WTC11 (cell line): Measurements from ENCODE around the gene CTDP1. TPM values are rescaled to one million over a fixed set of nuclear protein-coding genes. Genes with fewer than 3 reads are reported as not detected.
"Not testable (repeated sequence)": the region's sequence is repeated elsewhere in the genome, so short reads cannot be mapped to it uniquely, and the experiment has no call there.

Source experiments
- ATAC-seq: fragments of 200-7000 bp; cut with Tn5 transposase; 2 replicates; pipeline ENCODE4 v1.10.0; 2021; ENCODE audit warnings: mild to moderate bottlenecking, moderate library complexity
- CTCF ChIA-PET: fragments of 300-600 bp; sonication (Branson Sonifier 250); formaldehyde crosslinking; loops from one replicate; lab custom pipeline; 2021; ENCODE audit warnings: antibody characterized with exemption; lab: Charles Lee
- POLR2A ChIA-PET: fragments of 350-600 bp; sonication (Branson Sonifier 250); formaldehyde crosslinking; loops from one replicate; lab custom pipeline; 2021; ENCODE audit warnings: antibody characterized with exemption; lab: Charles Lee
- DNase-seq: peaks from one replicate; pipeline ENCODE4 v3.0.0; 2021; ENCODE audit warnings: low spot score
- H3K27ac Mint-ChIP-seq: 2 replicates; pipeline ENCODE4 v1.8.0; 2021; ENCODE audit warnings: mixed read lengths
- H3K27me3 Mint-ChIP-seq: 2 replicates; pipeline ENCODE4 v1.8.0; 2021; ENCODE audit warnings: low read depth, mild to moderate bottlenecking, moderate library complexity, mixed read lengths
- H3K36me3 Mint-ChIP-seq: 2 replicates; pipeline ENCODE4 v1.8.0; 2021; ENCODE audit warnings: mixed read lengths
- H3K4me1 Mint-ChIP-seq: 2 replicates; pipeline ENCODE4 v1.8.0; 2022; ENCODE audit warnings: mixed read lengths
- H3K4me3 Mint-ChIP-seq: 2 replicates; pipeline ENCODE4 v1.8.0; 2021; ENCODE audit warnings: mild to moderate bottlenecking, moderate library complexity, mixed read lengths
- H3K9me3 Mint-ChIP-seq: 2 replicates; pipeline ENCODE4 v1.8.0; 2021; ENCODE audit warnings: mixed read lengths
- ETV6 ChIP-seq: sonication (generic); formaldehyde crosslinking; IDR thresholded peaks from 2 replicates; pipeline ENCODE4 v1.8.1; 2022; ENCODE audit warnings: mild to moderate bottlenecking, missing genetic modification reagents
- FOXK1 ChIP-seq: sonication (generic); formaldehyde crosslinking; IDR thresholded peaks from 2 replicates; pipeline ENCODE4 v1.8.0; 2022; ENCODE audit warnings: mild to moderate bottlenecking, moderate library complexity, missing genetic modification reagents
- GRHL2 ChIP-seq: fragments of 250-450 bp; sonication (Bioruptor Pico); IDR thresholded peaks from 2 replicates; pipeline ENCODE4 v1.8.0; 2022; ENCODE audit warnings: mild to moderate bottlenecking, moderate library complexity; ENCODE audit not compliant: insufficient replicate concordance, severe bottlenecking
- GTF2I ChIP-seq: fragments of 250-450 bp; sonication (Bioruptor Pico); conservative IDR thresholded peaks from 2 replicates; pipeline ENCODE4 v1.4.0; 2021; ENCODE audit warnings: mild to moderate bottlenecking
- MYBL2 ChIP-seq: sonication (generic); formaldehyde crosslinking; IDR thresholded peaks from 2 replicates; pipeline ENCODE4 v1.8.1; 2023; ENCODE audit warnings: mild to moderate bottlenecking, moderate library complexity, missing genetic modification reagents
- NFYB ChIP-seq: sonication (generic); formaldehyde crosslinking; conservative IDR thresholded peaks from 2 replicates; pipeline ENCODE4 v1.8.0; 2022; ENCODE audit warnings: low read depth, missing genetic modification reagents
- NR1H2 ChIP-seq: sonication (generic); formaldehyde crosslinking; IDR thresholded peaks from 2 replicates; pipeline ENCODE4 v1.9.0; 2021; ENCODE audit warnings: mild to moderate bottlenecking, moderate library complexity, missing genetic modification reagents
- RELA ChIP-seq: sonication (generic); formaldehyde crosslinking; IDR thresholded peaks from 2 replicates; pipeline ENCODE4 v1.8.1; 2022; ENCODE audit warnings: missing genetic modification reagents, mild to moderate bottlenecking, borderline replicate concordance
- TCF7 ChIP-seq: sonication (generic); formaldehyde crosslinking; IDR thresholded peaks from 2 replicates; pipeline ENCODE4 v1.8.0; 2022; ENCODE audit warnings: mild to moderate bottlenecking, low read depth, missing genetic modification reagents, moderate library complexity
- ZNF232 ChIP-seq: sonication (generic); formaldehyde crosslinking; IDR thresholded peaks from 2 replicates; pipeline ENCODE4 v1.8.0; 2022; ENCODE audit warnings: mild to moderate bottlenecking, missing genetic modification reagents
- ZNF671 ChIP-seq: fragments of 250-450 bp; sonication (Bioruptor Pico); IDR thresholded peaks from 2 replicates; pipeline ENCODE4 v1.8.0; 2021; ENCODE audit warnings: mild to moderate bottlenecking
- total RNA-seq: library from RNA; stranded (reverse); gene quantifications from 3 replicates; pipeline ENCODE4 v1.2.3, GENCODE V29; 2021
- TF ChIP-seq, protein P1 (sequence below): fragments of 250-450 bp; sonication (Bioruptor Pico); conservative IDR thresholded peaks from 2 replicates; pipeline ENCODE4 v1.9.0; 2021; ENCODE audit warnings: mild to moderate bottlenecking
- TF ChIP-seq, protein P2 (sequence below): fragments of 250-450 bp; sonication (Bioruptor Pico); IDR thresholded peaks from 2 replicates; pipeline ENCODE4 v1.9.0; 2021; ENCODE audit warnings: mild to moderate bottlenecking
- TF ChIP-seq, protein P3 (sequence below): sonication (generic); formaldehyde crosslinking; IDR thresholded peaks from 2 replicates; pipeline ENCODE4 v1.8.0; 2022; ENCODE audit warnings: mild to moderate bottlenecking, missing genetic modification reagents
- TF ChIP-seq, protein P4 (sequence below): sonication (generic); formaldehyde crosslinking; conservative IDR thresholded peaks from 2 replicates; pipeline ENCODE4 v1.8.1; 2022; ENCODE audit warnings: mild to moderate bottlenecking, missing genetic modification reagents
- TF ChIP-seq, protein P5 (sequence below): sonication (generic); formaldehyde crosslinking; IDR thresholded peaks from 2 replicates; pipeline ENCODE4 v1.8.0; 2022; ENCODE audit warnings: mild to moderate bottlenecking, missing genetic modification reagents
- TF ChIP-seq, protein P6 (sequence below): sonication (generic); formaldehyde crosslinking; IDR thresholded peaks from 2 replicates; pipeline ENCODE4 v1.8.1; 2023; ENCODE audit warnings: mild to moderate bottlenecking, missing genetic modification reagents, moderate library complexity
- TF ChIP-seq, protein P7 (sequence below): sonication (generic); formaldehyde crosslinking; IDR thresholded peaks from 2 replicates; pipeline ENCODE4 v1.8.1; 2022; ENCODE audit warnings: low read depth, missing genetic modification reagents, borderline replicate concordance
- TF ChIP-seq, protein P8 (sequence below): sonication (generic); formaldehyde crosslinking; IDR thresholded peaks from 2 replicates; pipeline ENCODE4 v1.8.0; 2022; ENCODE audit warnings: mild to moderate bottlenecking, missing genetic modification reagents
- TF ChIP-seq, protein P9 (sequence below): sonication (generic); formaldehyde crosslinking; IDR thresholded peaks from 2 replicates; pipeline ENCODE4 v1.8.1; 2023; ENCODE audit warnings: mild to moderate bottlenecking, missing genetic modification reagents, borderline replicate concordance

CTDP1 gene
- total RNA-seq, 1 experiment from 2014 or later: 39.7 TPM

DNA sequence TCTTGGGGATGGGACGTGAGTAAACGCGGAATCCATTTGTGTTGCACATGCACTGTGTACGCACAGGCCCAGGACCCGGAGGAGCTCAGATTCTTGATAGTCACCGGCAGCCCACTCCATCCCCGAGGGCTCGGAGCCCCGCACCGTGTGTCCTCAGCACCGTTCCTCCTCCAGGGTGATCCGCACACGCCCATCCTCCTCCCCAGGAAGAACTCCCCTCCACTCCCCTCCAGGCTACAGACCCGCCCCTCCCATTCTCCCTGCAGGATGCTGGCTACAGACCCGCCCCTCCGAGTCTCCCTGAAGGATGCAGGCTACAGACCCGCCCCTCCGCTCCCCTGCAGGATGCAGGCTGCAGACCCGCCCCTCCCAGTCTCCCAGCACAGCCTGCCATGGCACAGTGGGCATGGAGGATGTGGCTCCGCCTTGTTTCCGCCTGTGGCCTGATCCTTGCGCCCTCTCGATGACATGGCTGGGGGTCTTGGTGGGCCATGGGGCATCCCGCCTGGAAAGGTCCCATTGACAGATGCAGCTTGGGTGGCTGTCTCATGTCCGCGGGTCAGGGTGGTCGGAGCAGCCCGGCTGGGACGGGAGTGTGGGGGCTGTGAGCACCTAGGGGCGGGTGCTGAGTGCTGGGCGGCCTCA is 14.1 kb downstream of the CTDP1 start (continued):
- TF ChIP-seq RELA (CRISPR knock-in tag): no peak

DNA sequence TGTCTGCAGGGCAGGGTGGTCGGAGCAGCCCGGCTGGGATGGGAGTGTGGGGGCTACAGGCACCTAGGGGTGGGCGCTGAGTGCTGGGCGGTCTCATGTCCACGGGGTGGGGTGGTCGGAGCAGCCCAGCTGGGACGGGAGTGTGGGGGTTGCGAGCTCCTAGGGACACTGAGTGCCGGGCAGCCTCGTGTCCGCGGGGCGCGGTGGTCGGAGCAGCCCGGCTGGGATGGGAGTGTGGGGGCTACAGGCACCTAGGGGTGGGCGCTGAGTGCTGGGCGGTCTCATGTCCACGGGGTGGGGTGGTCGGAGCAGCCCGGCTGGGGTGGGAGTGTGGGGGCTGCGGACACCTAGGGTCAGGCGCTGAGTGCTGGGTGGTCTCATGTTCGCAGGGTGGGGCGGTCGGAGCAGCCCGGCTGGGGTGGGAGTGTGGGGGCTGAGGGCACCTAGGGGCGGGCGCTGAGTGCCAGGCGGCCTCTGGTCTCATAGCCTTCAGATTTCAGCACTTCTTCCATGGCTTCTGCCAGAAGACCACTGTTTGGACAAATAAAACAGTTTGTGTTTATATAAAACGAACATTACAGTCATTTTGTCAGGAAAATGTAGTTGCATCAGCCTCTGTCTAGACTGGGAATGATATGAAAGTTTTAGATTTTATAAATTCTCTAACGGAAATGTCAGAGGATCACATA is 14.7 kb downstream of the CTDP1 start:
- DNase-seq, POLR2A ChIA-PET, H3K27me3 Mint-ChIP-seq, H3K27ac Mint-ChIP-seq, CTCF ChIA-PET, ATAC-seq, H3K9me3 Mint-ChIP-seq, H3K4me3 Mint-ChIP-seq: not testable (repeated sequence)
- peaks cover 25% of the 10 kb centered on the region; the same call in 1 of the 2 replicates for H3K36me3 Mint-ChIP-seq
- peaks cover 20% of the 10 kb centered on the region for H3K4me1 Mint-ChIP-seq

DNA sequence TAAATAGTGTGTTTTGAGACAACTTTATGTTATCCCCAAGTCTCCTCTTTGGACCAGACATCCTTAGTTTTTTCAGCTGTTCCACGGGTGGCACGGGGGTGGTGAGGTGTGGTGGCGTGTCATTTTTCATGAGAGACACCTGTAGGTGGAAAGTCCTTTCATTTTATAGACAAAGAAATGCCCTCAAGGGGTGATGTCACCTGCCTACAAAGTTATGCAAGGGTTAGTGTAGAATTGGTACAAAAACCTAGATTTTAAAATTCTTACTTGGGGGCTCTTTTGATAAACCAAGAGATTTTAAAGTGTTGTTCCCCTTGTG is 15.3 kb downstream of the CTDP1 start:
- ATAC-seq: no peak

More for the DNA sequence above, 15.3 kb downstream of the CTDP1 start:
- H3K27ac Mint-ChIP-seq: no peak overlapping the region
- no peak overlapping the region for H3K4me3 Mint-ChIP-seq
- POLR2A ChIA-PET: no interaction called here
- H3K36me3 Mint-ChIP-seq: peaks cover 30% of the 10 kb centered on the region
- no peaks in the 10 kb centered on the region for H3K27me3 Mint-ChIP-seq
- CTCF ChIA-PET: no interaction called here
- TF ChIP-seq, protein P1, sequence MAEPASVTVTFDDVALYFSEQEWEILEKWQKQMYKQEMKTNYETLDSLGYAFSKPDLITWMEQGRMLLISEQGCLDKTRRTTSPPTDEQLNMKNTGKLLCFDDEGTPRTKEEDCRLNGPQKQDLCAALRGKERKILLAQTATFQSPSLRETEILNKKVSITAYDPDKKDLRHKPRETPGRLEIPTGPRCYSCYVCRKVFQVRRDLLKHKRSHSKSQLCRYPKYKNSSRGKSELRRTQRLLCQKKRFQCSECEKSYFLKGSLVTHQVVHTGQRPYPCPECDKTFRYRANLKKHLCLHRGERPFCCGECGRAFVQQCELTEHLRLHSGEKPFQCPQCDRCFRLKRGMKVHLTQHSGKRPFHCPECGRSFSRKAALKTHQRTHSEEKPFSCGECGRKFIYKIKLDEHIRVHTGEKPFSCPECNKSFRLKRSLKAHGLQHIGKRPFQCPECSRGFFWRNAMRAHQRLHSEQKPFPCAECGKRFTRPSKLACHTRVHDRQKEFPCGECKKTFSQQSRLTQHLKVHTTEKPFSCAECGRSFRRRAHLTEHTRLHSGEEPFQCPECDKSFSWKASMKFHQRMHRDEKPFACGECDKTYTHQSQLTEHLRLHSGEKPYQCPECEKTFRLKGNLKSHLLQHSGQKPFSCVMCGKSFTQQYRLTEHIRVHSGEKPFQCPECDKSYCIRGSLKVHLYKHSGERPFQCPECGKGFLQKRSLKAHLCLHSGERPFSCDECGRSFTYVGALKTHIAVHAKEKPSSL (CRISPR knock-in tag): no peak
- no peak for TF ChIP-seq ZNF232 (CRISPR knock-in tag)
- TF ChIP-seq, protein P2, sequence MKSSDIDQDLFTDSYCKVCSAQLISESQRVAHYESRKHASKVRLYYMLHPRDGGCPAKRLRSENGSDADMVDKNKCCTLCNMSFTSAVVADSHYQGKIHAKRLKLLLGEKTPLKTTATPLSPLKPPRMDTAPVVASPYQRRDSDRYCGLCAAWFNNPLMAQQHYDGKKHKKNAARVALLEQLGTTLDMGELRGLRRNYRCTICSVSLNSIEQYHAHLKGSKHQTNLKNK: no peak
- TF ChIP-seq, protein P3, sequence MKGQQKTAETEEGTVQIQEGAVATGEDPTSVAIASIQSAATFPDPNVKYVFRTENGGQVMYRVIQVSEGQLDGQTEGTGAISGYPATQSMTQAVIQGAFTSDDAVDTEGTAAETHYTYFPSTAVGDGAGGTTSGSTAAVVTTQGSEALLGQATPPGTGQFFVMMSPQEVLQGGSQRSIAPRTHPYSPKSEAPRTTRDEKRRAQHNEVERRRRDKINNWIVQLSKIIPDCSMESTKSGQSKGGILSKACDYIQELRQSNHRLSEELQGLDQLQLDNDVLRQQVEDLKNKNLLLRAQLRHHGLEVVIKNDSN (CRISPR knock-in tag): no peak
- TF ChIP-seq NFYB (CRISPR knock-in tag): no peak
- TF ChIP-seq RELA (CRISPR knock-in tag): no peak
- no peak for TF ChIP-seq FOXK1 (CRISPR knock-in tag)
- TF ChIP-seq, protein P4, sequence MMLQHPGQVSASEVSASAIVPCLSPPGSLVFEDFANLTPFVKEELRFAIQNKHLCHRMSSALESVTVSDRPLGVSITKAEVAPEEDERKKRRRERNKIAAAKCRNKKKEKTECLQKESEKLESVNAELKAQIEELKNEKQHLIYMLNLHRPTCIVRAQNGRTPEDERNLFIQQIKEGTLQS (CRISPR knock-in tag): no peak
- TF ChIP-seq, protein P5, sequence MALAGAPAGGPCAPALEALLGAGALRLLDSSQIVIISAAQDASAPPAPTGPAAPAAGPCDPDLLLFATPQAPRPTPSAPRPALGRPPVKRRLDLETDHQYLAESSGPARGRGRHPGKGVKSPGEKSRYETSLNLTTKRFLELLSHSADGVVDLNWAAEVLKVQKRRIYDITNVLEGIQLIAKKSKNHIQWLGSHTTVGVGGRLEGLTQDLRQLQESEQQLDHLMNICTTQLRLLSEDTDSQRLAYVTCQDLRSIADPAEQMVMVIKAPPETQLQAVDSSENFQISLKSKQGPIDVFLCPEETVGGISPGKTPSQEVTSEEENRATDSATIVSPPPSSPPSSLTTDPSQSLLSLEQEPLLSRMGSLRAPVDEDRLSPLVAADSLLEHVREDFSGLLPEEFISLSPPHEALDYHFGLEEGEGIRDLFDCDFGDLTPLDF: no peak
- no peak for TF ChIP-seq MYBL2 (CRISPR knock-in tag)
- TF ChIP-seq, protein P6, sequence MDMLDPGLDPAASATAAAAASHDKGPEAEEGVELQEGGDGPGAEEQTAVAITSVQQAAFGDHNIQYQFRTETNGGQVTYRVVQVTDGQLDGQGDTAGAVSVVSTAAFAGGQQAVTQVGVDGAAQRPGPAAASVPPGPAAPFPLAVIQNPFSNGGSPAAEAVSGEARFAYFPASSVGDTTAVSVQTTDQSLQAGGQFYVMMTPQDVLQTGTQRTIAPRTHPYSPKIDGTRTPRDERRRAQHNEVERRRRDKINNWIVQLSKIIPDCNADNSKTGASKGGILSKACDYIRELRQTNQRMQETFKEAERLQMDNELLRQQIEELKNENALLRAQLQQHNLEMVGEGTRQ (CRISPR knock-in tag): no peak
- no peak for TF ChIP-seq ZNF671 (CRISPR knock-in tag)
- no peak for TF ChIP-seq TCF7 (CRISPR knock-in tag)
- TF ChIP-seq NR1H2: no peak
- TF ChIP-seq ETV6 (CRISPR knock-in tag): no peak
- TF ChIP-seq GTF2I: no peak
- TF ChIP-seq, protein P7, sequence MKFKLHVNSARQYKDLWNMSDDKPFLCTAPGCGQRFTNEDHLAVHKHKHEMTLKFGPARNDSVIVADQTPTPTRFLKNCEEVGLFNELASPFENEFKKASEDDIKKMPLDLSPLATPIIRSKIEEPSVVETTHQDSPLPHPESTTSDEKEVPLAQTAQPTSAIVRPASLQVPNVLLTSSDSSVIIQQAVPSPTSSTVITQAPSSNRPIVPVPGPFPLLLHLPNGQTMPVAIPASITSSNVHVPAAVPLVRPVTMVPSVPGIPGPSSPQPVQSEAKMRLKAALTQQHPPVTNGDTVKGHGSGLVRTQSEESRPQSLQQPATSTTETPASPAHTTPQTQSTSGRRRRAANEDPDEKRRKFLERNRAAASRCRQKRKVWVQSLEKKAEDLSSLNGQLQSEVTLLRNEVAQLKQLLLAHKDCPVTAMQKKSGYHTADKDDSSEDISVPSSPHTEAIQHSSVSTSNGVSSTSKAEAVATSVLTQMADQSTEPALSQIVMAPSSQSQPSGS (CRISPR knock-in tag): no peak
- TF ChIP-seq, protein P8, sequence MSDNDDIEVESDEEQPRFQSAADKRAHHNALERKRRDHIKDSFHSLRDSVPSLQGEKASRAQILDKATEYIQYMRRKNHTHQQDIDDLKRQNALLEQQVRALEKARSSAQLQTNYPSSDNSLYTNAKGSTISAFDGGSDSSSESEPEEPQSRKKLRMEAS (CRISPR knock-in tag): no peak
- no peak for TF ChIP-seq GRHL2 (CRISPR knock-in tag)
- TF ChIP-seq, protein P9, sequence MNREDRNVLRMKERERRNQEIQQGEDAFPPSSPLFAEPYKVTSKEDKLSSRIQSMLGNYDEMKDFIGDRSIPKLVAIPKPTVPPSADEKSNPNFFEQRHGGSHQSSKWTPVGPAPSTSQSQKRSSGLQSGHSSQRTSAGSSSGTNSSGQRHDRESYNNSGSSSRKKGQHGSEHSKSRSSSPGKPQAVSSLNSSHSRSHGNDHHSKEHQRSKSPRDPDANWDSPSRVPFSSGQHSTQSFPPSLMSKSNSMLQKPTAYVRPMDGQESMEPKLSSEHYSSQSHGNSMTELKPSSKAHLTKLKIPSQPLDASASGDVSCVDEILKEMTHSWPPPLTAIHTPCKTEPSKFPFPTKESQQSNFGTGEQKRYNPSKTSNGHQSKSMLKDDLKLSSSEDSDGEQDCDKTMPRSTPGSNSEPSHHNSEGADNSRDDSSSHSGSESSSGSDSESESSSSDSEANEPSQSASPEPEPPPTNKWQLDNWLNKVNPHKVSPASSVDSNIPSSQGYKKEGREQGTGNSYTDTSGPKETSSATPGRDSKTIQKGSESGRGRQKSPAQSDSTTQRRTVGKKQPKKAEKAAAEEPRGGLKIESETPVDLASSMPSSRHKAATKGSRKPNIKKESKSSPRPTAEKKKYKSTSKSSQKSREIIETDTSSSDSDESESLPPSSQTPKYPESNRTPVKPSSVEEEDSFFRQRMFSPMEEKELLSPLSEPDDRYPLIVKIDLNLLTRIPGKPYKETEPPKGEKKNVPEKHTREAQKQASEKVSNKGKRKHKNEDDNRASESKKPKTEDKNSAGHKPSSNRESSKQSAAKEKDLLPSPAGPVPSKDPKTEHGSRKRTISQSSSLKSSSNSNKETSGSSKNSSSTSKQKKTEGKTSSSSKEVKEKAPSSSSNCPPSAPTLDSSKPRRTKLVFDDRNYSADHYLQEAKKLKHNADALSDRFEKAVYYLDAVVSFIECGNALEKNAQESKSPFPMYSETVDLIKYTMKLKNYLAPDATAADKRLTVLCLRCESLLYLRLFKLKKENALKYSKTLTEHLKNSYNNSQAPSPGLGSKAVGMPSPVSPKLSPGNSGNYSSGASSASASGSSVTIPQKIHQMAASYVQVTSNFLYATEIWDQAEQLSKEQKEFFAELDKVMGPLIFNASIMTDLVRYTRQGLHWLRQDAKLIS (CRISPR knock-in tag): no peak
- DNase-seq: no peak
- peaks cover 20% of the 10 kb centered on the region for H3K4me1 Mint-ChIP-seq
- H3K9me3 Mint-ChIP-seq: no peaks in the 10 kb centered on the region
